Activated CD4-positive, alpha-beta T cell treated with anti-CD3 and anti-CD28 coated beads for 36 hours (primary cell): ENCODE results near the gene C11orf21. TPM values are rescaled to one million over a fixed set of nuclear protein-coding genes. Genes with fewer than 3 reads are reported as not detected.

Experiments used
- ATAC-seq: fragments of 200-7000 bp; cut with Tn5 transposase; one replicate; pipeline ENCODE4 v1.10.0; 2021; ENCODE audit warnings: mild to moderate bottlenecking, moderate library complexity
- CTCF ChIA-PET: fragments of 350-600 bp; sonication (Branson Sonifier 250); formaldehyde crosslinking; loops from one replicate; lab custom pipeline; 2021; ENCODE audit warnings: antibody characterized with exemption; lab: Charles Lee
- POLR2A ChIA-PET: fragments of 350-600 bp; sonication (Branson Sonifier 250); formaldehyde crosslinking; loops from one replicate; lab custom pipeline; 2021; ENCODE audit warnings: antibody characterized with exemption, inconsistent platforms; lab: Charles Lee
- DNase-seq: peaks from one replicate; pipeline ENCODE4 v3.0.0-alpha.2; 2020
- H3K27ac Mint-ChIP-seq: one replicate; pipeline ENCODE4 v1.8.0; 2021; ENCODE audit warnings: mixed read lengths
- H3K27me3 Mint-ChIP-seq: one replicate; pipeline ENCODE4 v1.8.0; 2021; ENCODE audit warnings: mixed read lengths
- H3K36me3 Mint-ChIP-seq: one replicate; pipeline ENCODE4 v1.8.0; 2021; ENCODE audit warnings: low read depth, mixed read lengths
- H3K4me1 Mint-ChIP-seq: one replicate; pipeline ENCODE4 v1.8.0; 2021; ENCODE audit warnings: mixed read lengths
- H3K4me3 Mint-ChIP-seq: one replicate; pipeline ENCODE4 v1.8.0; 2021; ENCODE audit warnings: mild to moderate bottlenecking, moderate library complexity, mixed read lengths
- H3K9me3 Mint-ChIP-seq: one replicate; pipeline ENCODE4 v1.8.0; 2021; ENCODE audit warnings: low read depth, mixed read lengths
- intact Hi-C, 2 experiments: fragments of 100-400 bp; cut with DNase I in 1 of 2; cut with micrococcal nuclease in 1 of 2; formaldehyde crosslinking; loops; one replicate each; pipeline versions ENCODE4 v1.14.2 to v1.15.1; 2022 to 2024; cut with DNase I, micrococcal nuclease
- total RNA-seq, 2 experiments: library from RNA; stranded (reverse); gene quantifications; one replicate each; pipeline ENCODE4 v1.2.3, GENCODE V29; 2021

The C11orf21 gene
- total RNA-seq, 2 experiments from 2014 or later = 6.7 to 8.3 TPM

- no peak overlapping the region for H3K4me3 Mint-ChIP-seq
- DNase-seq (no peak), ATAC-seq (no peak)
- POLR2A ChIA-PET = no interaction called here
- CTCF ChIA-PET = no interaction called here
- no peaks in the 10 kb centered on the region for H3K36me3 Mint-ChIP-seq
- intact Hi-C loops = no loop called here
- no peaks in the 10 kb centered on the region for H3K4me1 Mint-ChIP-seq
- no peaks in the 10 kb centered on the region for H3K9me3 Mint-ChIP-seq
- H3K27me3 Mint-ChIP-seq = no peaks in the 10 kb centered on the region
- no peak overlapping the region for H3K27ac Mint-ChIP-seq
These were observed 51.7 kb downstream of the C11orf21 start for GRCh38 chr11:2250041-2250440.

- CTCF ChIA-PET = interaction anchor here (0.5 kb wide), 1 partner anchor 20 kb away, joined by 3 read pairs; no protein-coding TSS in a partner anchor
- Mint-ChIP-seq H3K9me3 (no peaks in the 10 kb centered on the region), H3K27me3 (no peaks in the 10 kb centered on the region), H3K4me1 (no peaks in the 10 kb centered on the region), H3K27ac (no peak overlapping the region), H3K36me3 (no peaks in the 10 kb centered on the region), H3K4me3 (no peak overlapping the region)
- no peak for ATAC-seq
- POLR2A ChIA-PET = no interaction called here
- intact Hi-C loops = no loop called here
- DNase-seq = no peak
These were observed 52.4 kb downstream of the C11orf21 start for GRCh38 chr11:2249189-2249916.

GRCh38 chr11:2248762-2249161 is 53.0 kb downstream of the C11orf21 start:
- ChIA-PET CTCF (no interaction called here), POLR2A (no interaction called here)
- Mint-ChIP-seq H3K27me3 (no peaks in the 10 kb centered on the region), H3K9me3 (no peaks in the 10 kb centered on the region), H3K4me1 (no peaks in the 10 kb centered on the region), H3K36me3 (no peaks in the 10 kb centered on the region), H3K27ac (no peak overlapping the region), H3K4me3 (no peak overlapping the region)
- DNase-seq (no peak), ATAC-seq (no peak)
- intact Hi-C loops = no loop called here

- Mint-ChIP-seq H3K4me1 (no peaks in the 10 kb centered on the region), H3K27ac (no peak overlapping the region), H3K9me3 (no peaks in the 10 kb centered on the region), H3K4me3 (no peak overlapping the region), H3K36me3 (no peaks in the 10 kb centered on the region), H3K27me3 (no peaks in the 10 kb centered on the region)
- DNase-seq = no peak
- ATAC-seq = no peak
- intact Hi-C loops = no loop called here
- POLR2A ChIA-PET = no interaction called here
- CTCF ChIA-PET = no interaction called here
These were observed 53.5 kb downstream of the C11orf21 start for GRCh38 chr11:2248242-2248641.

GRCh38 chr11:2247496-2247895 is 54.2 kb downstream of the C11orf21 start:
- POLR2A ChIA-PET = no interaction called here
- Mint-ChIP-seq H3K27me3 (no peaks in the 10 kb centered on the region), H3K36me3 (no peaks in the 10 kb centered on the region), H3K27ac (no peak overlapping the region), H3K4me3 (no peak overlapping the region), H3K9me3 (no peaks in the 10 kb centered on the region), H3K4me1 (no peaks in the 10 kb centered on the region)
- DNase-seq (no peak), ATAC-seq (no peak)
- intact Hi-C loops = no loop called here
- CTCF ChIA-PET = no interaction called here

Other genes starting within 250 kb of the C11orf21 start
- 1 to 10 TPM; 8.6 to 9.2 TPM for gene IGF2, start 162.5 kb downstream of the C11orf21 start, total RNA-seq
- not detected for gene INS, start 140.7 kb downstream of the C11orf21 start, total RNA-seq
- gene TH, start 130.1 kb downstream of the C11orf21 start, total RNA-seq = not detected
- 1 to 10 TPM; 2.0 to 2.7 TPM for gene ASCL2, start 31.3 kb downstream of the C11orf21 start, total RNA-seq
- 1 to 10 TPM; 6.0 to 7.6 TPM for gene TSPAN32, start 95 bp upstream of the C11orf21 start, total RNA-seq
- 100 to 1,000 TPM; 118 to 145 TPM for gene CD81, start 75.4 kb upstream of the C11orf21 start, total RNA-seq
- gene TSSC4, start 98.8 kb upstream of the C11orf21 start, total RNA-seq = 10 to 100 TPM; 19.8 to 38.4 TPM
- gene TRPM5, start 142.6 kb upstream of the C11orf21 start, total RNA-seq = under 1 TPM in 1 of 2 experiments, not detected in 1; 0.05 TPM
- gene KCNQ1, start 143.1 kb upstream of the C11orf21 start, total RNA-seq = 10 to 100 TPM in 1 of 2 experiments, 1 to 10 TPM in 1; 9.1 to 10.9 TPM